HepG2 (cell line): Measurements from ENCODE around the gene ZNF22. TPM values are rescaled to one million over a fixed set of nuclear protein-coding genes. Genes with fewer than 3 reads are reported as not detected.

Source experiments
- CBFB ChIP-seq: sonication (generic); formaldehyde crosslinking; IDR thresholded peaks from 2 replicates; pipeline ENCODE4 v1.4.0; 2020; ENCODE audit warnings: missing genetic modification reagents
- CBX5 ChIP-seq: sonication (generic); formaldehyde crosslinking; IDR thresholded peaks from 2 replicates; pipeline ENCODE4 v1.4.0; 2020; ENCODE audit warnings: missing genetic modification reagents, borderline replicate concordance
- CREBL2 ChIP-seq: sonication (generic); formaldehyde crosslinking; IDR thresholded peaks from 2 replicates; pipeline ENCODE4 v1.8.1; 2023; ENCODE audit warnings: missing genetic modification reagents, mild to moderate bottlenecking, borderline replicate concordance
- FOXK1 ChIP-seq: sonication (generic); formaldehyde crosslinking; IDR thresholded peaks from 2 replicates; pipeline ENCODE4 v1.4.0; 2020; ENCODE audit warnings: low read depth, missing genetic modification reagents, borderline replicate concordance
- JARID2 ChIP-seq: sonication (generic); formaldehyde crosslinking; IDR thresholded peaks from 2 replicates; pipeline ENCODE4 v1.8.1; 2023; ENCODE audit warnings: missing genetic modification reagents, inconsistent platforms; ENCODE audit not compliant: insufficient replicate concordance
- KDM1A ChIP-seq: IDR thresholded peaks from 2 replicates; pipeline ENCODE4 v1.6.1; 2016; ENCODE audit warnings: missing compliant biosample characterization
- NRL ChIP-seq: sonication (generic); formaldehyde crosslinking; IDR thresholded peaks from 2 replicates; pipeline ENCODE4 v1.5.0; 2020; ENCODE audit warnings: missing genetic modification reagents, mild to moderate bottlenecking, moderate library complexity, borderline replicate concordance
- THAP11 ChIP-seq: IDR thresholded peaks from 2 replicates; pipeline ENCODE4 v1.6.1; 2016; ENCODE audit warnings: missing biosample characterization, missing genetic modification reagents
- THRA ChIP-seq: sonication (generic); formaldehyde crosslinking; IDR thresholded peaks from 2 replicates; pipeline ENCODE4 v1.4.0; 2020; ENCODE audit warnings: missing genetic modification reagents, borderline replicate concordance
- THYN1 ChIP-seq: sonication (generic); formaldehyde crosslinking; IDR thresholded peaks from 2 replicates; pipeline ENCODE4 v1.8.1; 2023; ENCODE audit warnings: low read depth, mild to moderate bottlenecking, moderate library complexity, missing genetic modification reagents, borderline replicate concordance
- U2AF1 ChIP-seq: fragments of 200-400 bp; formaldehyde crosslinking; optimal IDR thresholded peaks from 2 replicates; pipeline ENCODE3; 2017; ENCODE audit warnings: mild to moderate bottlenecking, low read depth, low read length
- ZBTB1 ChIP-seq: sonication (generic); formaldehyde crosslinking; IDR thresholded peaks from 2 replicates; pipeline ENCODE4 v1.4.0; 2020; ENCODE audit warnings: missing genetic modification reagents, borderline replicate concordance
- ZNF121 ChIP-seq: sonication (generic); formaldehyde crosslinking; IDR thresholded peaks from 2 replicates; pipeline ENCODE4 v1.5.0; 2020; ENCODE audit warnings: mild to moderate bottlenecking, missing genetic modification reagents
- ZNF839 ChIP-seq: sonication (generic); formaldehyde crosslinking; IDR thresholded peaks from 2 replicates; pipeline ENCODE4 v1.4.0; 2020; ENCODE audit warnings: missing genetic modification reagents, mild to moderate bottlenecking, borderline replicate concordance
- polyA plus RNA-seq, 8 experiments: library from polyadenylated mRNA; depleted of rRNA in 3 of 8; stranded (reverse) in 7 of 8; unstranded in 1 of 8; fragments of >200 nt; fragmentation: Illumina TruSeq in 4 of 8; extraction: Trizol in 4 of 8; gene quantifications; 2 replicates each; pipeline versions ENCODE4 v1.2.1 to v1.2.3, GENCODE V29; 2011 to 2016; ENCODE audit warnings: low read depth in 4 of 8, missing spikeins in 1 of 8, mixed read lengths in 1 of 8; ENCODE audit not compliant: insufficient read depth in 1 of 8
- total RNA-seq, 5 experiments: library from RNA; depleted of rRNA; stranded (reverse); fragments of >200 nt; fragmentation: Illumina TruSeq; extraction: Trizol; gene quantifications; 2 replicates each; pipeline ENCODE4 v1.2.3, GENCODE V29; 2016; ENCODE audit warnings: low read depth in 1 of 5
- TF ChIP-seq, protein P1 (sequence below): IDR thresholded peaks from 2 replicates; pipeline ENCODE4 v1.4.0; 2020; ENCODE audit warnings: mild to moderate bottlenecking, missing genetic modification reagents
- TF ChIP-seq, protein P2 (sequence below): IDR thresholded peaks from 2 replicates; pipeline ENCODE4 v1.6.1; 2016
- TF ChIP-seq, protein P3 (sequence below): sonication (generic); formaldehyde crosslinking; IDR thresholded peaks from 2 replicates; pipeline ENCODE4 v1.5.1; 2020; ENCODE audit warnings: mild to moderate bottlenecking, missing genetic modification reagents, moderate library complexity

Gene ZNF22
- total and polyA plus RNA-seq, 2 of the 13 experiments (the other 11 are each of a cell fraction or from before 2014, with no cell fraction given) = 0.40 to 1.3 TPM

DNA sequence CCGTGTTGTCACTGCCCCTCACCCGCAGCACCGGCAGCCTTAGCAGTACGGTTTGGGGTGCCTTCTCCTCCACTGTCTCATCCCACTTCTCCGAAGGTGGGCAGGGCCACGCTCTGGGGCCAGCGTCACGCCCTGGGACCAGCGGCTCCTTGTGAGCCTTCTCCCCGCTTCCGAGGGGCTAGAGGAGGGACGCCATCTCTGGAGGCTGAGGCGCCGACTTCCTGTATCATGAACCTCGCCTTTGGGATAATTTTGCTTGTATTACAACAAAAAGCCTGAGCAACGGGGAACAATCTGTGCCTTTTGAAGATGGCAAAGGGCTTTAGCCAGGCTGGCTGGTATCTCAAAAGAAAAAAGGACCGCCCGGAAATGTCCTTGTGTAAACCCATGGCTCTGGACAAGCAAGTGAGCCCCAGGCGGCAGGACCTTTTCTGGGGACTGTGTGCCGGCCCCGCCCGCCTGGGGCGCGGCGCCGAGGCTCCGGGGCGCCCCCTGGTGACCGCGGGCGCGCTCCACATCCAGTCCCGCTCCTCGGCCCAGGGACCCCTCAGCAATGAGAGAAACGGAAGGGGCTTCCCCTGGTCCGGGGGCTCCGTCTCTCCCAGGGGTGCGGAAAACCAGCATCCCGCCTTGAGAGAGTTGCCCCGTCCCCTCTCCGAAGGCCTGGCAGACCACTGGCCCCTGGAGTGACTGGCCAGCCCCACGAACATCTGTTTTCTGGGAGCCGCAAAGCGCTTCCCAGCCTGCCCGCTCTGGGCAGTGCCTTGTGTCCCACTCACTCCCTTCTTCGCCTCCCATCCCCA, 25.9 kb upstream of the ZNF22 start (continued):
- TF ChIP-seq, protein P1, sequence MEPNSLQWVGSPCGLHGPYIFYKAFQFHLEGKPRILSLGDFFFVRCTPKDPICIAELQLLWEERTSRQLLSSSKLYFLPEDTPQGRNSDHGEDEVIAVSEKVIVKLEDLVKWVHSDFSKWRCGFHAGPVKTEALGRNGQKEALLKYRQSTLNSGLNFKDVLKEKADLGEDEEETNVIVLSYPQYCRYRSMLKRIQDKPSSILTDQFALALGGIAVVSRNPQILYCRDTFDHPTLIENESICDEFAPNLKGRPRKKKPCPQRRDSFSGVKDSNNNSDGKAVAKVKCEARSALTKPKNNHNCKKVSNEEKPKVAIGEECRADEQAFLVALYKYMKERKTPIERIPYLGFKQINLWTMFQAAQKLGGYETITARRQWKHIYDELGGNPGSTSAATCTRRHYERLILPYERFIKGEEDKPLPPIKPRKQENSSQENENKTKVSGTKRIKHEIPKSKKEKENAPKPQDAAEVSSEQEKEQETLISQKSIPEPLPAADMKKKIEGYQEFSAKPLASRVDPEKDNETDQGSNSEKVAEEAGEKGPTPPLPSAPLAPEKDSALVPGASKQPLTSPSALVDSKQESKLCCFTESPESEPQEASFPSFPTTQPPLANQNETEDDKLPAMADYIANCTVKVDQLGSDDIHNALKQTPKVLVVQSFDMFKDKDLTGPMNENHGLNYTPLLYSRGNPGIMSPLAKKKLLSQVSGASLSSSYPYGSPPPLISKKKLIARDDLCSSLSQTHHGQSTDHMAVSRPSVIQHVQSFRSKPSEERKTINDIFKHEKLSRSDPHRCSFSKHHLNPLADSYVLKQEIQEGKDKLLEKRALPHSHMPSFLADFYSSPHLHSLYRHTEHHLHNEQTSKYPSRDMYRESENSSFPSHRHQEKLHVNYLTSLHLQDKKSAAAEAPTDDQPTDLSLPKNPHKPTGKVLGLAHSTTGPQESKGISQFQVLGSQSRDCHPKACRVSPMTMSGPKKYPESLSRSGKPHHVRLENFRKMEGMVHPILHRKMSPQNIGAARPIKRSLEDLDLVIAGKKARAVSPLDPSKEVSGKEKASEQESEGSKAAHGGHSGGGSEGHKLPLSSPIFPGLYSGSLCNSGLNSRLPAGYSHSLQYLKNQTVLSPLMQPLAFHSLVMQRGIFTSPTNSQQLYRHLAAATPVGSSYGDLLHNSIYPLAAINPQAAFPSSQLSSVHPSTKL (CRISPR knock-in tag) = 0 out of 2 replicates have a peak, but pooled peaks have one; percentile 31
- TF ChIP-seq ZBTB1 (CRISPR knock-in tag) (no peak), THRA (peak; percentile 75; the same call in 1 of the 2 replicates), KDM1A (CRISPR knock-in tag) (no peak), THAP11 (CRISPR knock-in tag) (peak; percentile 45; the same call in 1 of the 2 replicates), U2AF1 (no peak), CREBL2 (CRISPR knock-in tag) (no peak), FOXK1 (CRISPR knock-in tag) (no peak), NRL (CRISPR knock-in tag) (no peak), CBFB (CRISPR knock-in tag) (no peak; the same call in 1 of the 2 replicates), JARID2 (no peak), ZNF839 (no peak), THYN1 (no peak), CBX5 (CRISPR knock-in tag) (no peak), ZNF121 (CRISPR knock-in tag) (0 out of 2 replicates have a peak, but pooled peaks have one; percentile 52)
- TF ChIP-seq, protein P2, sequence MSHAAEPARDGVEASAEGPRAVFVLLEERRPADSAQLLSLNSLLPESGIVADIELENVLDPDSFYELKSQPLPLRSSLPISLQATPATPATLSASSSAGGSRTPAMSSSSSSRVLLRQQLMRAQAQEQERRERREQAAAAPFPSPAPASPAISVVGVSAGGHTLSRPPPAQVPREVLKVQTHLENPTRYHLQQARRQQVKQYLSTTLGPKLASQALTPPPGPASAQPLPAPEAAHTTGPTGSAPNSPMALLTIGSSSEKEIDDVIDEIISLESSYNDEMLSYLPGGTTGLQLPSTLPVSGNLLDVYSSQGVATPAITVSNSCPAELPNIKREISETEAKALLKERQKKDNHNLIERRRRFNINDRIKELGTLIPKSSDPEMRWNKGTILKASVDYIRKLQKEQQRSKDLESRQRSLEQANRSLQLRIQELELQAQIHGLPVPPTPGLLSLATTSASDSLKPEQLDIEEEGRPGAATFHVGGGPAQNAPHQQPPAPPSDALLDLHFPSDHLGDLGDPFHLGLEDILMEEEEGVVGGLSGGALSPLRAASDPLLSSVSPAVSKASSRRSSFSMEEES = no peak
- TF ChIP-seq, protein P3, sequence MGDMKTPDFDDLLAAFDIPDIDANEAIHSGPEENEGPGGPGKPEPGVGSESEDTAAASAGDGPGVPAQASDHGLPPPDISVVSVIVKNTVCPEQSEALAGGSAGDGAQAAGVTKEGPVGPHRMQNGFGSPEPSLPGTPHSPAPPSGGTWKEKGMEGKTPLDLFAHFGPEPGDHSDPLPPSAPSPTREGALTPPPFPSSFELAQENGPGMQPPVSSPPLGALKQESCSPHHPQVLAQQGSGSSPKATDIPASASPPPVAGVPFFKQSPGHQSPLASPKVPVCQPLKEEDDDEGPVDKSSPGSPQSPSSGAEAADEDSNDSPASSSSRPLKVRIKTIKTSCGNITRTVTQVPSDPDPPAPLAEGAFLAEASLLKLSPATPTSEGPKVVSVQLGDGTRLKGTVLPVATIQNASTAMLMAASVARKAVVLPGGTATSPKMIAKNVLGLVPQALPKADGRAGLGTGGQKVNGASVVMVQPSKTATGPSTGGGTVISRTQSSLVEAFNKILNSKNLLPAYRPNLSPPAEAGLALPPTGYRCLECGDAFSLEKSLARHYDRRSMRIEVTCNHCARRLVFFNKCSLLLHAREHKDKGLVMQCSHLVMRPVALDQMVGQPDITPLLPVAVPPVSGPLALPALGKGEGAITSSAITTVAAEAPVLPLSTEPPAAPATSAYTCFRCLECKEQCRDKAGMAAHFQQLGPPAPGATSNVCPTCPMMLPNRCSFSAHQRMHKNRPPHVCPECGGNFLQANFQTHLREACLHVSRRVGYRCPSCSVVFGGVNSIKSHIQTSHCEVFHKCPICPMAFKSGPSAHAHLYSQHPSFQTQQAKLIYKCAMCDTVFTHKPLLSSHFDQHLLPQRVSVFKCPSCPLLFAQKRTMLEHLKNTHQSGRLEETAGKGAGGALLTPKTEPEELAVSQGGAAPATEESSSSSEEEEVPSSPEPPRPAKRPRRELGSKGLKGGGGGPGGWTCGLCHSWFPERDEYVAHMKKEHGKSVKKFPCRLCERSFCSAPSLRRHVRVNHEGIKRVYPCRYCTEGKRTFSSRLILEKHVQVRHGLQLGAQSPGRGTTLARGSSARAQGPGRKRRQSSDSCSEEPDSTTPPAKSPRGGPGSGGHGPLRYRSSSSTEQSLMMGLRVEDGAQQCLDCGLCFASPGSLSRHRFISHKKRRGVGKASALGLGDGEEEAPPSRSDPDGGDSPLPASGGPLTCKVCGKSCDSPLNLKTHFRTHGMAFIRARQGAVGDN (CRISPR knock-in tag) = peak; percentile 79
